BE2C (cell line): ENCODE measurements around the gene ARG1.

Source experiments
- DNase-seq: peaks from one replicate; pipeline ENCODE4 v3.0.0-alpha.2; 2020
- H3K27me3 ChIP-seq: fragments of 250-450 bp; sonication (Bioruptor Pico); 2 replicates; pipeline ENCODE4 v1.5.1; 2020; ENCODE audit warnings: mild to moderate bottlenecking
- H3K36me3 ChIP-seq: fragments of 250-450 bp; sonication (Bioruptor Pico); 2 replicates; pipeline ENCODE4 v1.5.1; 2020; ENCODE audit warnings: mild to moderate bottlenecking
- H3K4me1 ChIP-seq: fragments of 250-450 bp; sonication (Bioruptor Pico); 2 replicates; pipeline ENCODE4 v1.5.1; 2020
- H3K4me3 ChIP-seq: 2 replicates; pipeline ENCODE4 v1.5.1; 2011; ENCODE audit warnings: low read depth, low read length
- H3K9me3 ChIP-seq: fragments of 250-450 bp; sonication (Bioruptor Pico); 2 replicates; pipeline ENCODE4 v1.5.1; 2020
- CTCF ChIP-seq: IDR thresholded peaks from 2 replicates; pipeline ENCODE4 v1.5.1; 2012; ENCODE audit warnings: mild to moderate bottlenecking, low read depth, low read length

Gene ARG1

DNA sequence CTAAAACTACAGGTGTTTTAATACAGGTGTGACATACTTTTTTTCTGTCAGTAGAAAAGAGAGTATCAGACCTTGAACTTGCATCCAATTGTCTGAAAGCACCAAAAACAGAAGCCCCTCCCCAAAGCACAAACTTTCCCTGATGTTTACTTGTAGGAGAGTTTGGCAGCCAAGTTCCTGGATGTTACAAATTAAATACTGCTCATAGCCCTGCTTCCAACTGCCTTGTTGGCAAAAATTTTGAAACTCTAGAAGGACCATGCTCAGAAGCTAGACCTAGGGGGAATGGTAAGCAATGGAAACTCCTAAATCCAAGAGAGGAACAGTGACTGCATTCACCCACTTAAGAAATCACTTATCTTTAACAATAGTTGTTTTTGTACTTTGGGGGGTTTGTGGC is 17.0 kb upstream of the ARG1 start:
- Histone ChIP-seq H3K4me1 (no peaks in the 10 kb centered on the region), H3K9me3 (no peaks in the 10 kb centered on the region), H3K4me3 (no peak overlapping the region), H3K27me3 (no peaks in the 10 kb centered on the region), H3K36me3 (no peaks in the 10 kb centered on the region)
- no peak for TF ChIP-seq CTCF
- DNase-seq: no peak

GRCh38 chr6:131558922-131559321 is 14.1 kb upstream of the ARG1 start:
- Histone ChIP-seq H3K9me3 (no peaks in the 10 kb centered on the region), H3K36me3 (no peaks in the 10 kb centered on the region), H3K4me3 (no peak overlapping the region), H3K27me3 (no peaks in the 10 kb centered on the region), H3K4me1 (no peaks in the 10 kb centered on the region)
- TF ChIP-seq CTCF: no peak
- DNase-seq: no peak

DNA sequence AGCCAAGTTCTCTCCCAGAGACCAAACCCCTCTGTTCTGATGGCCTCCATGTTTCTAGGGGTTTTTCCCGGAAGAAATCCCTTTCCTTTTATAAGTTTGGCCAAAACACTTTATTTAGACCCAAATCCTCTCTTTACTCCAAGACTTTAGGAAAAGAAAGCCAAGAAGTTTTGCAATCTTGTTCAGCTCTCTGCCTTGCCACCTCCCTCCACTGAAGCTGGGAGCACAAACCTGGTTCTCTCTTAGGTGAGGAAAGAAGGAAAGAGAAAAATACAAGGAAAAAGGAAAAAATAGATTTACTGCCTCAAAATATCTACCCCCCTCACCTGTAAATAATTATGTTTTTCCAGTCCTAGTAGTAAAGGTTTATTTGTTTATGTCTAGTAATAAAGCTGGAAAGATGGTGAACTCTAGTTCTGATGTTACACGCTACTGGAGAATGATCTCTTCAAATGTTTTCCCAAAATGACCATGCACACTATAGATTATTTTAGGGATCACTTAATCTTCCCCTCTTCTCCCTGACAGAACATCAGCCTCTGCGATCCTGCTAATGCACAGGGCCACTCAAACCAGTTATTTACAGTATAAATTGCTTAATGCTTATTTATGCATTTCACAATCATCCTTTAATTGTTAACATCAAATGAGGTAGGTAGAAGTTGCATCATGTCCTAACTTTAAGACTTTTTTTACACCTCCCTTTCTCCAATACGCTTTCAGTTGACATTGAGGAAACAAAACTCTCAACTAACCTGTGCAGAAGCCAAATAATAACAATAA is 10.9 kb upstream of the ARG1 start:
- no peak for DNase-seq
- Histone ChIP-seq H3K4me1 (no peaks in the 10 kb centered on the region), H3K9me3 (no peaks in the 10 kb centered on the region), H3K36me3 (no peaks in the 10 kb centered on the region), H3K4me3 (no peak overlapping the region), H3K27me3 (no peaks in the 10 kb centered on the region)
- no peak for TF ChIP-seq CTCF

DNA sequence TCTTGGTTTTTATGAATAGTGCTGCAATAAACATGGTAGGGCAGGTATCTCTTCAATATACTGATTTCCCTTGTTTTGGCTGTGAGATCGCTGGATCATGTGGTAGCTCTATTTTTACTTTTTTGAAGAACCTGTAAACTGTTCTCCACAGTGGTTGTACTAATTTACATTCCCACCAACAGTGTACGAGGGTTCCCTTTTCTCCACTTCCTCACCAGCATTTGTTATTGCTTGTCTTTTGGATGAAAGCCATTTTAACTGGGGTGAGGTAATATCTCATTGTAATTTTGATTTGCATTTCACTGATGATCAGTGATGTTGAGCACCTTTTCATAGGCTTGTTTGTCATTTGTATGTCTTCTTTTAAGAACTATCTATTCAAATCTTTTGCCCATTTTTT is 8.0 kb upstream of the ARG1 start:
- H3K4me1 ChIP-seq: no peaks in the 10 kb centered on the region
- no peaks in the 10 kb centered on the region for H3K9me3 ChIP-seq
- DNase-seq: no peak
- H3K36me3 ChIP-seq: no peaks in the 10 kb centered on the region
- H3K27me3 ChIP-seq: no peaks in the 10 kb centered on the region
- H3K4me3 ChIP-seq: no peak overlapping the region
- TF ChIP-seq CTCF: no peak

DNA sequence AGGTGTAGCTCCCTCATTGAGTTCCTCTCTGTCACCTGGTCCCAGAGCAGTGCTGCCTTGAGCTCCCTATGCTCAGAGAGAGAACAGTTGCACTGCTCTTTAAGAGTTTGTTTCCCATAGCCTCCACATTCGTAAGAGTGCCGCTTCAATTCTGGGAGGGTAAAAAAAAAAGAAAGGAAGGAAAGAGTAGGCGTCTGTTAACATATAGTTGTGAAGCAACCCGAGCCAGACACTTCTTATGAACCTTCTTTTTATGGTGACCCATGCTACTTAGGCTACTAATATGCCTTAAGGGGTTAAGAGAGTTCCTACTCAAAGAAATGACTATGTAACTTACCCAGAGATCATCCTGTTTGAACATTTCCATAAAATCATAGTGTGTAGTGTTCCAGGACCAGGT is 4.3 kb upstream of the ARG1 start:
- no peak for TF ChIP-seq CTCF
- Histone ChIP-seq H3K36me3 (no peaks in the 10 kb centered on the region), H3K4me3 (no peak overlapping the region), H3K4me1 (no peaks in the 10 kb centered on the region), H3K27me3 (no peaks in the 10 kb centered on the region), H3K9me3 (no peaks in the 10 kb centered on the region)
- no peak for DNase-seq

DNA sequence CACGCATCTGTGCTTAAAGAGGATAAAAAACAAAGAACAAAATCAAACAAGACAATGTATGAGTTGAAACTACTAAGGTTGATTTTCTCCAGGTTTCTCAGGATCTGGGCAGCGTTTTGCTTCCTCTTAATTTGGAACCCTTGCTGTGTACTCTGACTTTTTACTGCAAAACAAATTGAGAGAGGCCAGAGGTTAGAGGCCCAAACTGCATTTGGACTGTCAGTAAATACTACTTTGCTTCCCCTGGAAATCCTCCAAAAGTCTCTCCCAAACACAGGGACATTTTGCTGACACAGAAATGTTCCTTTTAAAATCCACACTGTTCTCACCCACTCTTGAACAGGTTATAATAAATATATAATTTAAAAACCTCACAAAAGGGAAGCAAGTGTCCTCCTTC is 1.1 kb downstream of the ARG1 start:
- no peaks in the 10 kb centered on the region for H3K4me1 ChIP-seq
- no peak for TF ChIP-seq CTCF
- no peak overlapping the region for H3K4me3 ChIP-seq
- DNase-seq: no peak
- H3K36me3 ChIP-seq: no peaks in the 10 kb centered on the region
- H3K9me3 ChIP-seq: no peaks in the 10 kb centered on the region
- H3K27me3 ChIP-seq: no peaks in the 10 kb centered on the region
